HG02970 (cell line): ENCODE results near the gene CDRT4.
"Not testable (repeated sequence)": the region's sequence is repeated elsewhere in the genome, so short reads cannot be mapped to it uniquely, and the experiment has no call there.

Source experiments
- ATAC-seq: cut with Tn5 transposase; IDR thresholded peaks from one replicate; pipeline ENCODE4 v1.9.1; 2021; ENCODE audit warnings: mild to moderate bottlenecking, moderate library complexity, moderate number of reproducible peaks; ENCODE audit not compliant: unreplicated experiment, low FRiP score

Gene CDRT4

GRCh38 chr17:15467592-15467991 is at the start of gene CDRT4:
Gene CDRT4, minus strand, starts transcription at chr17:15467621. Its CDS starts 27,383 bp downstream, at chr17:15440238.
- no peak for ATAC-seq

- ATAC-seq = no peak
Observed at GRCh38 chr17:15516150-15516549, 48.7 kb upstream of the CDRT4 start.

GRCh38 chr17:15514469-15514868 is 47.0 kb upstream of the CDRT4 start:
- ATAC-seq = no peak

- ATAC-seq = no peak
Observed at GRCh38 chr17:15513856-15514459, 46.5 kb upstream of the CDRT4 start.

- ATAC-seq = no peak
Observed at GRCh38 chr17:15513058-15513791, 45.8 kb upstream of the CDRT4 start.

GRCh38 chr17:15512071-15512709 is 44.8 kb upstream of the CDRT4 start:
- no peak for ATAC-seq

- ATAC-seq = no peak
Observed at GRCh38 chr17:15511142-15511541, 43.7 kb upstream of the CDRT4 start.

- no peak for ATAC-seq
Observed at GRCh38 chr17:15510361-15510760, 42.9 kb upstream of the CDRT4 start.

GRCh38 chr17:15509095-15509494 is 41.7 kb upstream of the CDRT4 start:
- no peak for ATAC-seq

GRCh38 chr17:15508466-15508865 is 41.0 kb upstream of the CDRT4 start:
- no peak for ATAC-seq

- ATAC-seq = no peak
Observed at GRCh38 chr17:15507896-15508295, 40.5 kb upstream of the CDRT4 start.

GRCh38 chr17:15507001-15507400 is 39.6 kb upstream of the CDRT4 start:
- no peak for ATAC-seq

GRCh38 chr17:15505708-15506107 is 38.3 kb upstream of the CDRT4 start:
- not testable (repeated sequence) for ATAC-seq

GRCh38 chr17:15503731-15504130 is 36.3 kb upstream of the CDRT4 start:
- ATAC-seq = no peak

GRCh38 chr17:15502369-15503112 is 35.1 kb upstream of the CDRT4 start:
- no peak for ATAC-seq

GRCh38 chr17:15501793-15502192 is 34.4 kb upstream of the CDRT4 start:
- ATAC-seq = no peak

- ATAC-seq = no peak
Observed at GRCh38 chr17:15501282-15501681, 33.9 kb upstream of the CDRT4 start.

GRCh38 chr17:15498107-15498506 is 30.7 kb upstream of the CDRT4 start:
- ATAC-seq = no peak

- no peak for ATAC-seq
Observed at GRCh38 chr17:15496735-15497670, 29.6 kb upstream of the CDRT4 start.

- no peak for ATAC-seq
Observed at GRCh38 chr17:15494821-15495220, 27.4 kb upstream of the CDRT4 start.
